ENCODE data around the gene CREB3. TPM values are rescaled to one million over a fixed set of nuclear protein-coding genes. Genes with fewer than 3 reads are reported as not detected.
A peak's percentile ranks its signal among the peaks of the same experiment; 100 is the strongest.

Gene CREB3
- total RNA-seq, 6 donors from 2014 or later, result 27.2 to 61.3 (median 33.5) TPM

GRCh38 chr9:35714123-35714522, 18.3 kb upstream of the CREB3 start:
- TF ChIP-seq POLR2A (IDR thresholded peaks at IDR 0.05), result no peak
- TF ChIP-seq POLR2AphosphoS5 (IDR thresholded peaks at IDR 0.05), result no peak
- TF ChIP-seq EP300 (IDR thresholded peaks at IDR 0.05), result no peak
- no peak for TF ChIP-seq CTCF (IDR thresholded peaks at IDR 0.05)
- 92 to 97% methylated on average over 5 to 6 of the region's 6 CpGs for WGBS, 2 donors
- Histone ChIP-seq H3K36me3 (peaks cover 88 to 98% (median 96%) of the 10 kb centered on the region in 4 donors), H3K4me1 (no peaks in the 10 kb centered on the region), H3K4me3 (no peak overlapping the region), H3K27me3 (no peaks in the 10 kb centered on the region), H3K27ac (no peak overlapping the region), H3K9me3 (no peaks in the 10 kb centered on the region)
- DNase-seq (no peak), ATAC-seq (ENCODE audit: low FRiP score in 2 of 2) (no peak)

GRCh38 chr9:35714579-35715252, 17.8 kb upstream of the CREB3 start:
- Histone ChIP-seq H3K9me3 (no peaks in the 10 kb centered on the region), H3K27ac (peak overlapping the region in 1 of 4 donors; percentile 18), H3K27me3 (no peaks in the 10 kb centered on the region), H3K4me3 (no peak overlapping the region), H3K36me3 (peaks cover 90 to 100% (median 98%) of the 10 kb centered on the region in 4 donors), H3K4me1 (no peaks in the 10 kb centered on the region)
- WGBS, 2 donors, result 95 to 96% methylated on average over 10 to 13 of the region's 13 CpGs
- DNase-seq (peak in 1 of 2 donors; percentile 34), ATAC-seq (ENCODE audit: low FRiP score in 2 of 2) (no peak)
- TF ChIP-seq EP300 (IDR thresholded peaks at IDR 0.05) (no peak), POLR2A (IDR thresholded peaks at IDR 0.05) (no peak), CTCF (IDR thresholded peaks at IDR 0.05) (no peak), POLR2AphosphoS5 (IDR thresholded peaks at IDR 0.05) (no peak)

DNA sequence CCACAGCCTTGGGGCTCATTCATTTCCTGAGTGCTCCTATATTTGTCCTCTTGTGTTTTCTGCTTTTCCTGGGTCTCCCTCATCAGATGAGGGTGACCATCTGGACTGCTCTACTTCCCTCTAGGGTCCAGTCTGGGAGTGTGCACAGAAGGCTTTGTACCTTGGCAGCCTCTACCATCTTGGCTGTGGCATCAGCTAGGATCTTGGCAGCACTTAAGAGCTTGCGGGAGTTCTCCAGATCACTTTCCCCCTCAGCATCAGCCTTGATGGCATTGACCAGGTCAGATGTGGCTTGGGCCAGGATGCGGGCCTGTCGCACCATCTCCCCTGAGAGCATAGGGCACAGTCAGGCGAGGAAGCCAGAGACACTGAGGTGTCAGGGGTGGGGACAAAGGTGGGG, 16.2 kb upstream of the CREB3 start:
- no peaks in the 10 kb centered on the region for H3K27me3 ChIP-seq
- no peak for DNase-seq
- no peak for ATAC-seq (ENCODE audit: low FRiP score in 2 of 2)
- peaks cover 94 to 100% (median 100%) of the 10 kb centered on the region in 4 donors for H3K36me3 ChIP-seq
- no peaks in the 10 kb centered on the region for H3K9me3 ChIP-seq
- H3K27ac ChIP-seq, result no peak overlapping the region
- WGBS, 2 donors, result 90% methylated on average over 4 of the region's 4 CpGs
- H3K4me3 ChIP-seq, result no peak overlapping the region
- TF ChIP-seq POLR2AphosphoS5 (IDR thresholded peaks at IDR 0.05) (no peak), CTCF (IDR thresholded peaks at IDR 0.05) (no peak), EP300 (IDR thresholded peaks at IDR 0.05) (no peak), POLR2A (IDR thresholded peaks at IDR 0.05) (no peak)
- no peaks in the 10 kb centered on the region for H3K4me1 ChIP-seq

GRCh38 chr9:35717132-35717870, 15.2 kb upstream of the CREB3 start:
- 91 to 93% methylated on average over 8 to 14 of the region's 14 CpGs for WGBS, 2 donors
- Histone ChIP-seq H3K27me3 (no peaks in the 10 kb centered on the region), H3K36me3 (peaks cover 95 to 100% (median 100%) of the 10 kb centered on the region in 4 donors), H3K9me3 (no peaks in the 10 kb centered on the region), H3K4me1 (no peaks in the 10 kb centered on the region), H3K27ac (no peak overlapping the region), H3K4me3 (no peak overlapping the region)
- DNase-seq (no peak), ATAC-seq (ENCODE audit: low FRiP score in 2 of 2) (no peak)
- no peak for TF ChIP-seq POLR2AphosphoS5 (IDR thresholded peaks at IDR 0.05)
- TF ChIP-seq POLR2A (IDR thresholded peaks at IDR 0.05), result no peak
- no peak for TF ChIP-seq CTCF (IDR thresholded peaks at IDR 0.05)
- no peak for TF ChIP-seq EP300 (IDR thresholded peaks at IDR 0.05)

All from upper lobe of left lung (tissue), 6 donors.